ENCODE results near the gene NLRP6. TPM values are rescaled to one million over a fixed set of nuclear protein-coding genes. Genes with fewer than 3 reads are reported as not detected.
"Not testable (repeated sequence)": the region's sequence is repeated elsewhere in the genome, so short reads cannot be mapped to it uniquely, and the experiment has no call there.

NLRP6 gene
- total RNA-seq, 2 donors from 2014 or later: 0.43 to 2.2 TPM

DNA sequence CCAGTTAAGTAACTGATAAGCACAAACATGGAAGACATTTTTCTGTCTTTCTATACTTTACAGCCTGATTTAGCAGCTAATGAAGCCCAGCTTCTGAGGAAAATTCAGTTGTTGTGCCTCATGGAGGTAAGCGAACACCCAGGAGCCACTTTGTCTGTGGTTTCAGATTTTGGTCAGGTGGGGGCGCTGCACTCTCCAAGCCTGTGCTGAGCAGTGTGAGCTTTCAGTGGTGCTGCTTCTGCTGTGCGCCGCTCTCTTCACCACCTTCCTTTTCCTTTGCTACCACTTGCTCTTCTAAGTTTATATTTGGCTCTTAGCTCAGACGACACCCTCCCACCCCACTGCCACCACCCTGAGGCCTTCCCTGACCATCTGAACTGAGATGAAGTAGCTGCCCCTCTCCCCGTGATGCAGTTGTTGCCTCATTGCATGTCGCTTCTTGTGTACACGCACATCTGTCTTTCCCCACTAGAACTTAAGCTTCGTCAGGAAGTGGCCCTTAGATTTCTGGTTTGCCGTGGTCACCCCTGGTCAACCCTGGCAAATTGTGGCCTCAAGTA, 27.4 kb upstream of the NLRP6 start:
- H3K4me3 Mint-ChIP-seq: no peak overlapping the region
- peaks cover 85% of the 10 kb centered on the region for H3K36me3 Mint-ChIP-seq (ENCODE audit: low read depth)
- H3K9me3 Mint-ChIP-seq: no peaks in the 10 kb centered on the region
- H3K27me3 Mint-ChIP-seq: no peaks in the 10 kb centered on the region
- peak; percentile 81 for ATAC-seq (replicated peaks)
- H3K4me1 Mint-ChIP-seq: peaks cover 6% of the 10 kb centered on the region
- H3K27ac Mint-ChIP-seq: no peak overlapping the region

DNA sequence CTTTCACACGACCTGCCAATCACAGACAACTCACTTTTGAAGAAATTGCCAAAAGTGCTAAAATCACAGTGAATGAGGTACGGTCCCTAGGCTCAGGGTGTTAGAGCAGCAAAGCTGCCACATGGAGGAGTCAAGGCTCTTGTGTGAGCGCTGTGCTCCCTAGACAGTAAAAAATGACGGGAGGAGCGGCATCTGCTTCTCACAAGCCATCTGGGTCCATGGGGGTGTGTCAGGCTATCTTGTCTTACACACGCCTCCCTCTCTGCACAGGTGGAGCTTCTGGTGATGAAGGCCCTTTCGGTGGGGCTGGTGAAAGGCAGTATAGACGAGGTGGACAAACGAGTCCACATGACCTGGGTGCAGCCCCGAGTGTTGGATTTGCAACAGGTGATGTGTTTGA, 26.7 kb upstream of the NLRP6 start:
- peaks cover 6% of the 10 kb centered on the region for H3K4me1 Mint-ChIP-seq
- H3K9me3 Mint-ChIP-seq: no peaks in the 10 kb centered on the region
- H3K36me3 Mint-ChIP-seq (ENCODE audit: low read depth): peaks cover 78% of the 10 kb centered on the region
- no peak overlapping the region for H3K27ac Mint-ChIP-seq
- no peaks in the 10 kb centered on the region for H3K27me3 Mint-ChIP-seq
- no peak for ATAC-seq (replicated peaks)
- no peak overlapping the region for H3K4me3 Mint-ChIP-seq

DNA sequence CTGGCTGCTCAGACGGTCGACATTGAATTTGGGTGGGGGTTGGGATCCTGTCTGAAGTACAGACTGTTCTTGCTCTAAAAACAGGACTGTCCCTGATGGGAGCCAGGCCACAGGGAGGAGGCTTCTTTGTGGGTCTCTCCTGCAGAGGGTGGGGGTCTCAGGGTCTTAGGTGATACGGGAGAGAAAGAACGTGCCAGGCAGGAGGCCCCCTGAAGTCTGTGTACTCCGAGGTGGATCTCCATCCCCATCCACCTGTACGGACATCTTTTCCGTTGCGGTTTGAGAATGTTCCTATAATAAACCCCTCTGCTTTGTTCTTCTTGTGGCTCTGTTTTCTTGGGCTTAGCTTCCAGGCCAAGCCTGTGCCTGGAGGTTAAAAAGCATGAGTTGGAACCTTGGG, 25.5 kb upstream of the NLRP6 start:
- Mint-ChIP-seq H3K9me3 (no peaks in the 10 kb centered on the region), H3K4me3 (no peak overlapping the region), H3K27ac (no peak overlapping the region), H3K4me1 (peaks cover 6% of the 10 kb centered on the region), H3K27me3 (no peaks in the 10 kb centered on the region), H3K36me3 (ENCODE audit: low read depth) (peaks cover 66% of the 10 kb centered on the region)
- no peak for ATAC-seq (replicated peaks)

DNA sequence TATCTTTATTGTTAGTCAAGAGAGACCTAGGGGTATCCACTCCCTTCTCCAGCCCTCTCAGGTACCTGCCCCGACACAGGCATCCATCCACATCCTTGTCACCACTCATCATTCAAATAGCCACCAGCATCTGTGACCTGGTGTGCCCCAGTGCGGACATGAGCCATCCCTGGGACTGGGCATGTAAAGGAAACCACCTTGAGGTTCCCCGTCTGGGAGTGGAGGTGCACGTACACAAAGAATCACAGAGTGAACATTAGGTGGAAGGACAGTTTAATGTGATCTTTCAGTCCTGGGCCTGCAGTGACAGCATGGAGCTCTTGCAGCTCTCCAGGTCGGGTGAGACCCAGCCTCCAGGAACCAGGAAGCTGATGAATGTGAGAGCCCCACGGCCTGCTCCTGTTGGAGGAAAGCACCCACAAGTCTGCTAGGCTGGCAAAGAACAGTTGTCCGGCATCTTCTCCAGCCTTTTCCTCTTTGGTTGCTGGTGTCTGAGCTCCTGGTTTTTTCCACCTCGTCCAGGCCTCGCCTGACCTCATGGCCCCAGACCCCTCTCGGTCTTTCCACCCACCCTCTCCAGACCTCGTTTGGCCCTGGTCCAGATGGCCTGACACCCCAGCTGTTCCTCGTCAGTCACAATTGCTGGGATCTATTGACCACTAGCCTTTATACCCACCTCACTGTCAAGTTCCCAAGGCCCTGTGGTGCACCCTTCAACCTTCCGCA, 24.9 kb upstream of the NLRP6 start:
- no peak for ATAC-seq (replicated peaks)
- no peak overlapping the region for H3K27ac Mint-ChIP-seq
- H3K9me3 Mint-ChIP-seq: no peaks in the 10 kb centered on the region
- no peaks in the 10 kb centered on the region for H3K27me3 Mint-ChIP-seq
- H3K36me3 Mint-ChIP-seq (ENCODE audit: low read depth): peaks cover 60% of the 10 kb centered on the region
- H3K4me1 Mint-ChIP-seq: peaks cover 10% of the 10 kb centered on the region
- H3K4me3 Mint-ChIP-seq: no peak overlapping the region

DNA sequence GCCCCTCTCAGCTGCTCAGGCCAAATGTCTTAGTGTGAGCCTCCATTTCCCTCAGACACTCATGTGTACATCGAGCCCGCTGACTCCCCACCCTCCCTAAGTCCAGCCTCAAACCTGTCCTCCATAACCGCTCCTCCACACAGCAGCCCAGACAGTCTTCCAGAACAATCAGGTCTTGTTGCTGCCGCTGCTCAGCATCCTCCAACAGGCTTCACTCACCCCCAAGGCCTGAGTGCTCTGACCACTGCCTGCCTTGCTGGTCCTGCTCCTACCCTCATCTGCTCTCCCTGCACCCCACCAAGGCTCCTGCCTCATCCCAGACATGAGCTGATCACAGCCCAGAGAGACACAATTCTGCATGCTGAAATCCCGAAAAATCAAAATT, 24.3 kb upstream of the NLRP6 start:
- Mint-ChIP-seq H3K9me3 (no peaks in the 10 kb centered on the region), H3K36me3 (ENCODE audit: low read depth) (peaks cover 54% of the 10 kb centered on the region), H3K4me3 (no peak overlapping the region), H3K27ac (no peak overlapping the region), H3K27me3 (no peaks in the 10 kb centered on the region), H3K4me1 (peaks cover 10% of the 10 kb centered on the region)
- no peak for ATAC-seq (replicated peaks)

DNA sequence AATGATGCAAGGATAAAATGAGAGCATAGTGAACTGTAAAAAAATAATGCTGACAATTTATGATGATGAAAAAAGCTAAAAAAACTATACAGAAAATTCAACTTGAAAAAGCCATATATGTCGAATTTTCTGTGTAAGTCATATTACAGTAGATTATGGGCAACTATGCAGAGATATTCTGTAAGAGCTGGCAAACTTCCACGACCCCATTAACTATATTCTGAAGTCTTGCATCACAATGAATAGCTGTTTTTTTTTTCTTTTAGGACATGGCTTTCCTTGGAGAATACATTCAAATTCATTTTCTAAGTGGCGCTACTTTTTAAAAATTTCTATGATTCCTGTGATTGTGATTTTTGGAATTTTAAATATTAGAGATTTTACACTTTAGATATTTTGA, 23.0 kb upstream of the NLRP6 start:
- H3K27me3 Mint-ChIP-seq: no peaks in the 10 kb centered on the region
- no peaks in the 10 kb centered on the region for H3K9me3 Mint-ChIP-seq
- peaks cover 5% of the 10 kb centered on the region for H3K4me1 Mint-ChIP-seq
- ATAC-seq (replicated peaks): no peak
- H3K4me3 Mint-ChIP-seq: no peak overlapping the region
- H3K36me3 Mint-ChIP-seq (ENCODE audit: low read depth): peaks cover 41% of the 10 kb centered on the region
- H3K27ac Mint-ChIP-seq: no peak overlapping the region

DNA sequence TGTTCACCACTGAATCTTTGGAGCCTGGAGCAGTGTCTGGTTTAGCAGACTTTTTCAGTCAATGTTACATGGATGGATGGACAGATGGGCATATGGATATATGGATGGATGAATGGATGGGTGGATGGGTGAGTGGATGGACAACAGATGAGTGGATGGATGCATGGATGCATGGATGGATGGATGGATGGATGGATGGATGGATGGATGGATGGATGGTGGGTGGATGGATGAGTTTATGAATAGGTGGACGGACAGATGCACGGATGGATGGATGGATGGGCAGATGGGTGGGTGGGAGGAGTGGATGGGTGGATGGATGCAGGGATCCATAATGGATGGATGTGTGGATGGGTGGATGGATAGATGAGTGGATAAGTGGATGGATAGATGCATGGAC, 22.4 kb upstream of the NLRP6 start:
- Mint-ChIP-seq H3K9me3 (no peaks in the 10 kb centered on the region), H3K27ac (no peak overlapping the region), H3K27me3 (no peaks in the 10 kb centered on the region), H3K36me3 (ENCODE audit: low read depth) (peaks cover 35% of the 10 kb centered on the region), H3K4me3 (no peak overlapping the region), H3K4me1 (peaks cover 5% of the 10 kb centered on the region)
- ATAC-seq (replicated peaks): no peak

DNA sequence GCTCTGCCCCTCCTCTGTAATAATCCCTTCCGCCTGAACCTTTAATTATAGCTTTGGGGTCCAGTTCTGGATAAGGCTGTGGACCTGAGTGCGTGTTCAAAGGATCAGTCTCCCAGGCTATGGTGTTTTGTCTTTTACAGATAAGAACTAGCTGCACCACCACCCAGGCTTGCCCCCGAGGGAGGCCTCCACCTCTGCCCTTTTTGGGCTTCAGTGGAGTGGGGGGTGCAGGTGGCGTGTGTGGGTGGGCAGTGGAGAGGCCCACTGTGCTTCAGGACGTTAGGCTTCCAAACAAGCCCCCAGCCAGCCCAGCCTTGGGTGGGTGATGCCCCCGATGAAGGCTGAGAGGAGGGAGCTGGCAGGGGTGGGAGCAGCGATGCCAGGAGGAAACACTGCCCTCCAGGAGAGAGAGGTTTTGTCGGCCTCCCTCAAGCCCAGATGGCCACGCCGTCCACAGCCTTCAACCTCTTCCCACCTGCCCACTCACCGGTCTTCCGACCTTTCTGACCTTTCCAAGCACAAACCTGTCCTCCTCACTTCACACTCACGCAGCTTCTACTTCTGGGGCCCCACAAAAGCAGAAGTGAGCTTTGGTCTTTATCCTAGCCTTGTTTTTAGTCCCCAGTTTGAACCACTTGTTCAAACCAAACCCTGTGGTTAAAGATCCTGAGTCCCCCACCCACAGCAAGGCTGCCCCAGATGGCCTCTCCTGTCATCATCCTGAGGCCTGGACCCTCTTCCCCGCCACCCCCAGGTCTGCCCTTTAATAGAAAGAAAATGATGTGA, 21.1 kb upstream of the NLRP6 start:
- peak overlapping the region; percentile 70 for H3K27ac Mint-ChIP-seq
- H3K36me3 Mint-ChIP-seq (ENCODE audit: low read depth): peaks cover 22% of the 10 kb centered on the region
- H3K27me3 Mint-ChIP-seq: no peaks in the 10 kb centered on the region
- H3K9me3 Mint-ChIP-seq: no peaks in the 10 kb centered on the region
- ATAC-seq (replicated peaks): no peak
- H3K4me3 Mint-ChIP-seq: no peak overlapping the region
- peaks cover 5% of the 10 kb centered on the region for H3K4me1 Mint-ChIP-seq

DNA sequence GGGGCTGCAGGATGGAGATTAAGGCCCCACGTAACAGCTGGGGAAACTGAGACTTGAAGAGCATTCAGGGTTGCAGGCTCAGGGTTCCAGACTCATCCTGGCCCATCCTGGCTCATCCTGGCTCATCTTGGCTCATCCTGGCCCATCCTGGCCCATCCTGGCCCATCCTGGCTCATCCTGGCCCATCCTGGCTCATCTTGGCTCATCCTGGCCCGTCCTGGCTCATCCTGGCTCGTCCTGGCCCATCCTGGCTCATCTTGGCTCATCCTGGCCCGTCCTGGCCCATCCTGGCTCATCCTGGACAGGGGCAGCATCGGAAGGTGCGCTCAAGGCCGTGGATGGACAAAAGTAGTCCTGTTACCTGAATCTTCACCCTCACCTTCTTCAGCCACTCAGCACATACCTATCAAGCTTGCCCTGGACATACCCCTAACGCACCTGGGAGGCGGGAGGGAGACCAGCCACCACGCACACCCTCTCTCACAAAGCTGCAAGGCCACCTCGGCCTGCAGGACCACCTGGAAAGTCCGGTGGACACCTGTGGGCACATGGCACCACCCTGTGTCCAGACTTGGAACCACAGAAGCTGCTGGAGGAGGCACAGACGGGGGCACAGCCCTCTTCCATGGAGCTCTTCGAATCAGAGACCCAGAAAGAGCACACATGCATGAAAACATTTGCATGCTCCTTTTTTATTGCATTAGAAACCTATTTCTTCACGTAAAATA, 20.3 kb upstream of the NLRP6 start:
- Mint-ChIP-seq H3K27ac (peak overlapping the region; percentile 70), H3K36me3 (ENCODE audit: low read depth) (peaks cover 14% of the 10 kb centered on the region), H3K4me1 (peaks cover 5% of the 10 kb centered on the region), H3K27me3 (no peaks in the 10 kb centered on the region), H3K4me3 (no peak overlapping the region), H3K9me3 (no peaks in the 10 kb centered on the region)
- ATAC-seq (replicated peaks): no peak

DNA sequence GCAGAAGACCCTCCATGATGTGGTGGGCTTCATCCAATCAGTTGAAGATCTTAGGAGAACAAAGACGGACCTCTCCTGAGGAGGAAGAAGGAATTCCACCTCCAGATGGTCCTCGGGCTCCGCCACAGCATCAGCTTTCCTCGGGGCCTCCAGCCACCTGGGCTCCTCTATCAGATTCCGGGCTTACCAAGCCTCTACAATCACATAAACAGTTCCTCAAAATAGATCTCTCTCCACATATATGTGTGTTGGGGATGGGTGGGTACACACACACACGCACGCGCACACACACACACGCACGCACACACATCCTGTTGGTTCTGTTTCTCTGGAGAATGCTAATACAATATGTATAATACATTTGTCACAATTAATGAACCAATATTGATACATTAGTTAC, 18.8 kb upstream of the NLRP6 start:
- no peaks in the 10 kb centered on the region for H3K9me3 Mint-ChIP-seq
- no peaks in the 10 kb centered on the region for H3K27me3 Mint-ChIP-seq

DNA sequence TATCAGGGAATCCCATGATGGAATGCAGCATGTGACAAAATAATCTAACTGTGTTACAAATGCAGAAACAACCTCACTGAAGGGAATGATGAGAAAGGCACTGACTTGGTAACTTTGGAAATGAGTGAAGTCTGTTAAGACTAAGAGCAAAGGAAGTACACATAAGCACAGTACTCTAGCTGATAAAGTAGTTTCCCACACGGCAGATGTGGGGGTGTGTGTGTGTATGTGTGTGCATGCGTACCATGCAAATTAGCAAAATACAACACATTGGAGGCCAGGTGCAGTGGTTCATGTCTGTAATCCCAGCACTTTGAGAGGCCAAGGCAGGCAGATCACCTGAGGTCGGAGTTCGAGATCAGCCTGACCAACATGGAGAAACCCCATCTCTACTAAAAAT, 16.6 kb upstream of the NLRP6 start:
- H3K27me3 Mint-ChIP-seq: no peaks in the 10 kb centered on the region
- peaks cover 5% of the 10 kb centered on the region for H3K4me1 Mint-ChIP-seq
- no peak overlapping the region for H3K27ac Mint-ChIP-seq
- no peaks in the 10 kb centered on the region for H3K9me3 Mint-ChIP-seq
- H3K4me3 Mint-ChIP-seq: no peak overlapping the region
- H3K36me3 Mint-ChIP-seq (ENCODE audit: low read depth): no peaks in the 10 kb centered on the region
- no peak for ATAC-seq (replicated peaks)

More for the DNA sequence above, 18.8 kb upstream of the NLRP6 start:
- peaks cover 5% of the 10 kb centered on the region for H3K4me1 Mint-ChIP-seq
- no peaks in the 10 kb centered on the region for H3K36me3 Mint-ChIP-seq (ENCODE audit: low read depth)
- no peak overlapping the region for H3K4me3 Mint-ChIP-seq
- no peak for ATAC-seq (replicated peaks)
- no peak overlapping the region for H3K27ac Mint-ChIP-seq

DNA sequence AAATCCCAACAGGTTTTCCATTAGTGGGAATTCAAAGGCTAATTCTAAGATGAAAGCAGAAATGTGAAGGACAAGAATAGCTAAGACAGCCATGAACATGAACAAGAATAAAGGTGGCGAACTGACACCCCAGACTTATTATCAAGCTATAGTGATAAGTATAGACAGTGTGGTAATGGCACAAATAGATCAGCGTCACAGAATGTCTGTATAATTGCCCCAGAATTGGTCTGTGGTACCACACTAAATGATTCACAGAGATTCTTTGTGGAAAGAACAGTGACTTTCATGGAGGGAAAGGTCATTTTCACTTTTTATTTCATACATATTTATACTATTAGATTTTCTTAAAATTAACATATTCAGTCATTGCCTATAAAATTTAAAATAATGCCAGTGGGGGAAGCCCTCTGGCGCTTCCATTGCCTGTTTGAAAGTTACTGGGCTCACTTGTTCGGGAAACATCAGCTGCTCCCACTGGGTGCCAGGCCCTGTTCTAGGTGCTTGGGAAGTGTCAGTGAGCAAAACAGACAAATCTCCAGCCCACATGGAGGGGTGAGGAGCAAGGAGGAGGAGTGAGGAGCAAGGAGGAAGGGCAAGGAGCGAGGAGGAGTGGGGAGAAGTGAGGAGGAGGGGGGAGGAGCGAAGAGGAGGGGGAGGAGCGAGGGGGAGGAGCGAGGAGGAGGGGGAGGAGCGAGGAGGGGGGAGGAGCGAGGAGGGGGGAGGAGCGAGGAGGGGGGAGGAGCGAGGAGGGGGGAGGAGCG, 11.3 kb upstream of the NLRP6 start:
- Mint-ChIP-seq H3K36me3 (ENCODE audit: low read depth) (peaks cover 20% of the 10 kb centered on the region), H3K4me1 (peaks cover 13% of the 10 kb centered on the region), H3K4me3 (peak overlapping the region; percentile 84), H3K27ac (peak overlapping the region; percentile 96), H3K9me3 (no peaks in the 10 kb centered on the region), H3K27me3 (no peaks in the 10 kb centered on the region)
- peak; percentile 69 for ATAC-seq (replicated peaks)

DNA sequence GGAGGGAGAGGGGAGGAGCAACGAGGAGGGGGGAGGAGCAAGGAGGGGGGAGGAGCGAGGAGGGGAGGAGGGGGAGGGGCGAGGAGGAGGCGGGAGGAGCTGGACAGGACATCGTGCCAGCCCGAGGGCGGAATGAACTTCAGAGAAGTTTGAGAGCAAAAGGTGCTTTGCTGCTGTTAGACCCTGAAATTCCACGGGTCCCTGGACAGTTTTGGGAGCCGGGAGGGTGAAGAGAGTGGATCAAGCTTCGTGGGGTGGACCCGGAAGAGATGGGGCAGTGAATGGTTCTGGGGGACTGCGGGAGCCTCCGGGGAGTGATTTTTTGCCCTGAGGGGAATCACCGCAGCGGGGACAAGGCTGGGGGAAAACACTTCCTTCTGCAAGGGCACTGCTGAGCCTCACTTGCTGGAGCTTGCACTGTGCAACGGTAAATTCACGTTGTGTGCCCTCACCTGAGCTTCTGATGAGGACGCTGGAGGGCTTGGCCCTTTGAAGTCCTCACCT, 10.7 kb upstream of the NLRP6 start:
- Mint-ChIP-seq H3K4me3 (peak overlapping the region; percentile 84), H3K27ac (peak overlapping the region; percentile 96), H3K36me3 (ENCODE audit: low read depth) (peaks cover 20% of the 10 kb centered on the region), H3K9me3 (no peaks in the 10 kb centered on the region), H3K27me3 (no peaks in the 10 kb centered on the region), H3K4me1 (peaks cover 13% of the 10 kb centered on the region)
- peak; percentile 17 for ATAC-seq (replicated peaks)

DNA sequence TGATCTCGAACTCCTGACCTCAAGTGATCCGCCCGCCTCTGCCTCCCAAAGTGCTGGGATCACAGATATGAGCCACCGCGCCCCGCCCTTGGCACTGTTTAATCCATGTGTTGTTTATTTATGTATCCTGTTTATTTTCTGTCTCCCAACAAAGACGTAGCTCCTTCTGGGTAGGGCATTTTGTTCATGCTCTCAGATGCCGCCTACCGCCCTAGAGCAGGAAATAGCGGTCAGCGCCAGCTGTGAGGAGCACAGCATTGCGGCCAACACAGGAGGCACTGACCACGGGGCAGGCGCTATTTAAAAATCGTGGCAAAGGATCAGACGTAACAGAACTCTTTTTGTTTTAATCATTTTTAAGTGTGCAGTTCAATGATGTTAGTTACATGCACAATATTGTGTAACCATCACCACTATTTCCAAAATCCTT, 9.5 kb upstream of the NLRP6 start:
- ATAC-seq (replicated peaks): peak; percentile 43
- not testable (repeated sequence) for H3K27me3 Mint-ChIP-seq, H3K9me3 Mint-ChIP-seq
- Mint-ChIP-seq H3K27ac (peak overlapping the region; percentile 96), H3K36me3 (ENCODE audit: low read depth) (peaks cover 20% of the 10 kb centered on the region), H3K4me3 (peak overlapping the region; percentile 84), H3K4me1 (peaks cover 13% of the 10 kb centered on the region)

Measured in activated T-helper 17 cell treated with anti-CD3 and anti-CD28 coated beads, Interleukin-2, amount 50 U/mL, for 72 hours (primary cell).